ENCODE measurements around the gene PSMC2.

PSMC2 gene

DNA sequence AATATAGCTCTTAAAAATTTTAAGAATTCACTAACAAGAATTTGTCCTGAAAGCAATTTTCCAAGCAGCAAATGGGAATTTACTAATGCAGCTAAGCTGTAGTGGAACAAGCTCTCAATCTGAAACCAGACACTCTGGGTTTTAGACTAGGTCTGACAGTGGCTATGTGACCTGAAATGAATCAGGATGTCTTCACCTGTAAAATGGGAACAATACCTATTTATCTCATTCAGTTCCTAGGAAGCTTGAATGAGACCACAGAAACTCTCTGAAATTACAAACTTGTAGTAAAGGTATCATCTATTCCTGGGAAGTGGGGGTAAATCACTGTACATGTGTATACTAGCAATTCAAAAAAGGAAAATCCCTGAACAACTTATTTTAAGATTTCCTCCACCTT lies 4.1 kb upstream of the PSMC2 start:
- CTCF ChIA-PET = interaction anchor here (0.9 to 1.4 kb wide), 3 partner anchors 12 to 47 kb away, joined by 3 read pairs; no protein-coding TSS in a partner anchor
- POLR2A ChIA-PET = no interaction called here
- TF ChIP-seq, protein P1, sequence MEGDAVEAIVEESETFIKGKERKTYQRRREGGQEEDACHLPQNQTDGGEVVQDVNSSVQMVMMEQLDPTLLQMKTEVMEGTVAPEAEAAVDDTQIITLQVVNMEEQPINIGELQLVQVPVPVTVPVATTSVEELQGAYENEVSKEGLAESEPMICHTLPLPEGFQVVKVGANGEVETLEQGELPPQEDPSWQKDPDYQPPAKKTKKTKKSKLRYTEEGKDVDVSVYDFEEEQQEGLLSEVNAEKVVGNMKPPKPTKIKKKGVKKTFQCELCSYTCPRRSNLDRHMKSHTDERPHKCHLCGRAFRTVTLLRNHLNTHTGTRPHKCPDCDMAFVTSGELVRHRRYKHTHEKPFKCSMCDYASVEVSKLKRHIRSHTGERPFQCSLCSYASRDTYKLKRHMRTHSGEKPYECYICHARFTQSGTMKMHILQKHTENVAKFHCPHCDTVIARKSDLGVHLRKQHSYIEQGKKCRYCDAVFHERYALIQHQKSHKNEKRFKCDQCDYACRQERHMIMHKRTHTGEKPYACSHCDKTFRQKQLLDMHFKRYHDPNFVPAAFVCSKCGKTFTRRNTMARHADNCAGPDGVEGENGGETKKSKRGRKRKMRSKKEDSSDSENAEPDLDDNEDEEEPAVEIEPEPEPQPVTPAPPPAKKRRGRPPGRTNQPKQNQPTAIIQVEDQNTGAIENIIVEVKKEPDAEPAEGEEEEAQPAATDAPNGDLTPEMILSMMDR (IDR thresholded peaks at IDR 0.05; ENCODE audit: control extremely low read depth, extremely low read depth, low read depth, missing control alignments) = no peak
- no peak for DNase-seq (ENCODE audit: extremely low spot score)

DNA sequence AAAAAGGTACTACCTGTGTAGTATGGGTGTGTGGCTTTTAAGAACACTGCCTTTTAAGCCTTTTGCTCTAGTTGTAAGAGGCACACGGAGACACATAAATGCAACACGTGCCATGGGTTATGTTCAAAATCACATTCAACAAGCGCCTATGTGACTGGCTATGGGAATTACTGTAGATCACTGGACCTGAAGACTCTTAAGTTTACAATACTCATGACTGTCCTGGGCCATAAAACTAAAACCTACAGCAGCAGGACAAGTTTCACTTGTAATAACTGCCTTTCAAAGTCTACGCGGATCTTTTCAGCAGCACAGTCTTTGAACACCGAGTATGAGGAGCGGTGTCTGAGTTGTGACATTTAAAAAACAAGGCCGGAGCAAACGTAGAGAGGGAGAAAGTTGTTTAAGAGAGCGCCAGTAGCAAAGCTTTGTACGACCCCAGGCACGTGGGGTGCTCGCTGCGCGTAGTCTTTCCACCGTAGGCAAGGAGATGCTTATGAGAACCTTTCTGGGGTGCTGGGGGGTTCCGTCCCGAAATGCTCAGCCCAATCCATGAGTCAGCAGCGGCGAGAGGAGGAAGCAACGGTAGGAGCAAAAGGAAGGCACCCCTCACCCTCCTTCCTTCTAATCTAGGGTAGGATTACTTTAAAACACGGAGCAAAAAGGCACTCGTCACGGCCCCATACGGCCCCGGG lies 3.5 kb upstream of the PSMC2 start:
- TF ChIP-seq, protein P1 (IDR thresholded peaks at IDR 0.05; ENCODE audit: control extremely low read depth, extremely low read depth, low read depth, missing control alignments) = no peak
- DNase-seq (ENCODE audit: extremely low spot score) = peak; percentile 28
- ChIA-PET CTCF (interaction anchor here (0.6 to 1.4 kb wide), 2 partner anchors 13 to 33 kb away, joined by 3 read pairs; no protein-coding TSS in a partner anchor), POLR2A (no interaction called here)

DNA sequence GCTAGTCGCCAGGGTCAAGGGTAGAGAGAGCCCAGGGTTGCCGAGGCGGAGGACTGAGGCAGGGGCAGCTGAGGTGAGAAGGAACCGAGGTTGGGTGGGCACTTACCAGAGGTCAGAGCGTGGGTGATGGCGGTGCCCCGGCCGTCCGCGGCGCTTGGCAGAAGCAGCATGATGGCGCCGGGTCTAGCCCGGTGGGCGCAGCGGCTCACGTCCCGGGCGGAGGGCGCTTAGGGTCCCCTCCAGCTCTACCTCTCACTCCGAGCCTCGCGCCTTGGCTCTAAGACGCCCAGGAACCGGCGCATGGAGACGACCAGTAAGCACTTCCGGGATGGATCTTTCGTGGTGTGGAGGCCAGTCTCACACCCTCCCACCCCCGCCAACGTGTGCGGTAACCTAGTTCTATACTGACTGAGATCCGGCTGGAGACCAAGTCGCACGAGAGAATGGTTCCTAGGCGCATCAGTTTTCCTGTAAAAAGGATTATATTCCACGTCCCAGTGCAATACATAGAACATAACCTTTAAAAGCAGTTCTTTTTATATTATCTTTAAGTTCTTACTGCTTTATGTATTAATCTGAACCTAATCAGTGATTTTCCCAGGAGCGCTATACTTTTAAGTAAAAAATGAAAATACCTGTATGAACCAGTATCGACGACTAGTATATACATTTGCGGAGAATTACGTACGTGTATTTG lies 2.8 kb upstream of the PSMC2 start, which contains the start of gene DNAJC2:
TSS of gene DNAJC2 (minus strand) at position 315 of the 697 bp plus-strand sequence. CDS start at position 170, 145 bp downstream.
- CTCF ChIA-PET = interaction anchor here (0.6 to 1.7 kb wide), 2 partner anchors 11 to 34 kb away, joined by 3 read pairs; no protein-coding TSS in a partner anchor
- TF ChIP-seq, protein P1 (IDR thresholded peaks at IDR 0.05; ENCODE audit: control extremely low read depth, extremely low read depth, low read depth, missing control alignments) = no peak
- DNase-seq (ENCODE audit: extremely low spot score) = peak; percentile 89
- POLR2A ChIA-PET = no interaction called here

DNA sequence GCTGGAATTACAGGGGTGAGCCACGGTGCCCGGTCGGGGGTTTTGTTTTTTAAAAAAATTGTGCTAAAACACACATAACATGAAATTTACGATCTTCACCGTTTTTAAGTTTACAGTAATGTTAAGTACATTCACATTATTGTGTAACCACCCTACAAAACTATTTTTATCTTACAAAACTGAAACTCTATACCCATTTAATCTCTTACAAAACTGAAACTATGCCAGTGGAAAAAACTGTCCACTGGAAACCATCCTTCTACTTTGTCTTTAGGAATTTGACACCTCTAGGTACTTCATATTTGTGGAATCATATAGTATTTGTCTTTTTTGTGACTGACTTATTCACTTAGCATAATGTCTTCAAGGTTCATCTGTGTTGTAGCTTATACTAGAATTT lies 1.0 kb upstream of the PSMC2 start:
- TF ChIP-seq, protein P1 (IDR thresholded peaks at IDR 0.05; ENCODE audit: control extremely low read depth, extremely low read depth, low read depth, missing control alignments) = no peak
- no peak for DNase-seq (ENCODE audit: extremely low spot score)
- CTCF ChIA-PET = interaction anchor here (1.7 to 3.2 kb wide), 3 partner anchors 9 to 61 kb away, joined by 3 to 10 read pairs (median 5); no protein-coding TSS in a partner anchor
- POLR2A ChIA-PET = no interaction called here

DNA sequence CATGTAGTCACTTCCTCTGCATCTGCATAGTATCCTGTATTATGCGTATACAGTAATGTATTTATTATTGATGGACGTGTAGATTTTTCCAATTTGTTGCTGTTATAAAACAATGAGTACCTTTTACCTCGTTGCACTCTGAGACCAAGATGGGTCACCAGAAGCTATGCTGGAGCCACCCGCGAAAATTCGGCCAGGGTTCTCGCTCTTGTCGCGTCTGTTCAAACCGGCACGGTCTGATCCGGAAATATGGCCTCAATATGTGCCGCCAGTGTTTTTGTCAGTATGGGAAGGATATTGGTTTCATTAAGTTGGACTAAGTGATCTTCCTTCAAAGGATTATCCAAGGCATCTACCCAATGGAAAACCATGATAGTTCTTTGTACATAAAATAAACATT lies 1.0 kb downstream of the PSMC2 start:
- TF ChIP-seq, protein P1 (IDR thresholded peaks at IDR 0.05; ENCODE audit: control extremely low read depth, extremely low read depth, low read depth, missing control alignments) = no peak
- CTCF ChIA-PET = interaction anchor here (1.1 to 3.2 kb wide), 4 partner anchors 9 to 36 kb away, joined by 3 to 10 read pairs (median 3); no protein-coding TSS in a partner anchor
- POLR2A ChIA-PET = interaction anchor here (1.0 kb wide), 1 partner anchor 55 kb away, joined by 3 read pairs; no protein-coding TSS in a partner anchor
- no peak for DNase-seq (ENCODE audit: extremely low spot score)

DNA sequence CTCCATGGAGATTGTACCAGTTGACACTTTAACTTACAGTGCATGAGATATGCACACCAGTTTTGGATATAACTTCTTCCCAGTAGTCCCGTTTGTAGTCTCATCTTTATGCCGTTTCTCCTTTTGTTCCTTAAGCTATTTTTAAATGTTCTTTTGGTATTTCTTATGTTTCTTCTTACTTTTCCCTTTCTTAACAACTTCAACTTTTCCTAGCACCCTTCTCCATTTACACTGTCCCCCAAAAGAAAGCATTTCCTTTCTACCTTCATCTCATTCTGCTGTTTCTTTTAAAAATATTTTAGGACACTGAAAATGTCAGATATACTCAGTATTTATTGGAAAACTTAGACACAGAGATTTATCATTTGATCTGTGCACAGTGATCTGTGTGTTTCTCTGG lies 1.5 kb downstream of the PSMC2 start:
- TF ChIP-seq, protein P1 (IDR thresholded peaks at IDR 0.05; ENCODE audit: control extremely low read depth, extremely low read depth, low read depth, missing control alignments) = no peak
- ChIA-PET CTCF (interaction anchor here (1.1 to 3.2 kb wide), 3 partner anchors 9 to 36 kb away, joined by 3 to 10 read pairs (median 3); no protein-coding TSS in a partner anchor), POLR2A (no interaction called here)
- no peak for DNase-seq (ENCODE audit: extremely low spot score)

Data from GM10248 (cell line).